Nephron (organoid): ENCODE measurements around the gene MECR.

Experiments
- H3K27ac Mint-ChIP-seq, 3 experiments: 2 replicates each; pipeline ENCODE4 v1.8.0; 2020; ENCODE audit warnings: mixed read lengths in 3 of 3, mild to moderate bottlenecking in 2 of 3, moderate library complexity in 1 of 3
- H3K27me3 Mint-ChIP-seq: 2 replicates; pipeline ENCODE4 v1.8.0; 2021; ENCODE audit warnings: low read depth, mild to moderate bottlenecking, moderate library complexity, mixed read lengths
- H3K36me3 Mint-ChIP-seq: 2 replicates; pipeline ENCODE4 v1.8.0; 2020; ENCODE audit warnings: low read depth, mixed read lengths
- H3K4me1 Mint-ChIP-seq: 2 replicates; pipeline ENCODE4 v1.8.0; 2020; ENCODE audit warnings: mixed read lengths
- H3K4me3 Mint-ChIP-seq, 3 experiments: 2 replicates each; pipeline ENCODE4 v1.8.0; 2020; ENCODE audit warnings: mild to moderate bottlenecking in 3 of 3, mixed read lengths in 3 of 3, moderate library complexity in 2 of 3
- H3K9me3 Mint-ChIP-seq: 2 replicates; pipeline ENCODE4 v1.8.0; 2020; ENCODE audit warnings: mixed read lengths
- CTCF ChIP-seq, 3 experiments: fragments of 200-600 bp; sonication (generic); IDR thresholded peaks; one replicate each; pipeline ENCODE4 v1.5.0; 2021; ENCODE audit warnings: antibody characterized with exemption in 3 of 3; ENCODE audit not compliant: unreplicated experiment in 3 of 3

The MECR gene

DNA sequence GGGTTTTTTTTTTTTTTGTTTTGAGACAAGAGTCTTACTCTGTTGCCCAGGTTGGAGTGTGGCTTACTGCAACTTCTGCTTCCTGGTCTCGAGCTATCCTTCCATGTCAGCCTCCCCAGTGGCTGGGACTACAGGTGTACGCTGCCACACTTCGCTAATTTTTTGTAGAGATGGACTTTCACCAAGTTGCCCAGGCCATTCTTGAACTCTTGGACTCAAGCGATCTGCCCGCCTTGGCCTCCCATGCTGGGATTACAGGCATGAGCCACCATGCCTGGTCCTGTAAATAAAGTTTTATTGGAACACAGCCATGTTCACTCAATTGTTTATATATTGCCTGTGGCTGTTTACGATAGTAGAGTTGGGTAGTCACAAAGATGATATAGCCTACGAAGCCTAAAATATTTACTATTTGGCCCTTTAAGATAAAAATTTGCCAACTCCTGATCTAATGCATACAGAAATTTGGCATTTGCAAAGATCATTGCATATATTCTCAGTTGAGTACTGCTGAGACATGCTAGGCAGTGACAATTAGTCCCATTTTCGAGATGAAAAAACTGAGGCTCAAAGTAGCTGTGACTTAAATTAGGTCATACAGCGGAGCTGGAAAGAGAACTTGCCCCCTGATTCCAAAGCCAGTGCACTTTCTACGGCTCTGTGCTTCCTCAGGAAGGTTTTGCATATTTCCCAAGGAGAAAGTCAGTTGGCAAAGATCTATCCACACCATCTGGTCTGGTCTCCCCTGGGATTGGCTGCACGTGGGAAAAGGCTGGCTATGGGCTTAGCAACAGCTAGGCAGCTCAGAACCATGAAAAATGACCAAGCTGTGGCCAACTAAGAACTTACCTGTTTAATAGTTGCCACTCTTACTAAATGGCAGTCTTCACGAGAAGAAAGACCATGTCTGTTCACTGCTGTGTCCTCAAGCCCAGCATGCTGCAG is 19.4 kb downstream of the MECR start:
- H3K27ac Mint-ChIP-seq, result no peak overlapping the region
- peaks cover 41% of the 10 kb centered on the region for H3K36me3 Mint-ChIP-seq
- no peak for TF ChIP-seq CTCF (IDR thresholded peaks at IDR 0.05; ENCODE audit: unreplicated experiment in 3 of 3)
- no peaks in the 10 kb centered on the region for H3K27me3 Mint-ChIP-seq
- no peak overlapping the region for H3K4me3 Mint-ChIP-seq
- peaks cover 3% of the 10 kb centered on the region for H3K4me1 Mint-ChIP-seq
- H3K9me3 Mint-ChIP-seq, result no peaks in the 10 kb centered on the region

DNA sequence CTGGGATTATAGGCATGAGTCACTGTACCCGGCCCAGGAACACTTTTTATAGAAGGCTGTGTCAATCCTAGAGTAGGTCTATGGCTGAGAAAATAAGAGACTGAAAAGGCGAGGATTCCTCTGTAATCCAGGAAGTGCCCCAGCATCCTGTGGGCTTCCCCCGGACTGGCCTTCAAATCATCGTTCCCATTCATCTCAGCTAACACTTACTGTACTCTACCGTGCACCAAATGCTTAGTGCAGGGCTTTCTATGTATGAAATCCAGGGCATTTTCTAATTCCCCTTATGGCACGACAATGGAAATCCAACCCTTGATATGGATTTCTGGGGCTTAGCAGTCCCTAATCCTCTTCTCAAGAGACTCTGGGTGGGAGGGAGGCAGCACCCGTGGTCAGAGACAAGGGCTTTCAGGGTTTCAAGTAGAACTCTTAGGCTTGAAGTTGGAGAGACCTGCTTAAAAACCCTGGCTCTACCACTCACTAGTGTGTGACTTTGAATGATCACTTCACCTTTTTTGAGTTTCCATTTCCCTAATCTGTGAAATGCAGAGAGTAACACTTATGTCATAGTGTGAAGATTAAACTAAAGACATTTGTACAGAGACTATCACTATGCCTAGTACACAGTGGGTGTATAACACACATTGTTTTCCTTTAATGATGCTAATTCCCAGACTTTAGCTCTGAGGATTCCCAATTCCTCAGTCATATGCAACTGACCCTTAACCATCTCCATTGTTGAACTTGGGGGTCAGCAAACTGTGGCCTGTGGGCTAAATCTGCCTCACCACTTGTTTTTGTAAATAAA is 20.3 kb downstream of the MECR start:
- H3K36me3 Mint-ChIP-seq, result peaks cover 39% of the 10 kb centered on the region
- no peak for TF ChIP-seq CTCF (IDR thresholded peaks at IDR 0.05; ENCODE audit: unreplicated experiment in 3 of 3)
- H3K27ac Mint-ChIP-seq, result no peak overlapping the region

DNA sequence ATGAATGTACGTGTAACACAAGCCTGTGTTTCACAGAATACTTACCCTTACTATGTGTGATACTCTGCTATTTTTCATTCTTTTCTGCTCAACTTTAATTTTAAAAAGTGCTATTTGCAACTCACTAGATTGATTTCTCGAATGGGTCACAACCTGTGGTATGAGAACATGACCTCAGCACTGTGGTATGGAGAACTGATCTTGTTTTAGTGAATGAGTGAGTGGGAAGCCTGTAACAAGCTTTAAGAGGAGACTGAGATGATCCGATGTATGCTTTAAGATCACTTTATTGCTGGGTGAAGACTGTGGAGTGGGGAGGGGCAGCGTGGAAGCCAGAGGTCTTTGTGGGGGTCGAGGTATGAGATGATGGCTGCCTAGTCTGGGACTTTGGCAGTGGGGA is 21.6 kb downstream of the MECR start:
- H3K4me1 Mint-ChIP-seq, result no peaks in the 10 kb centered on the region
- H3K9me3 Mint-ChIP-seq, result no peaks in the 10 kb centered on the region
- no peak overlapping the region for H3K4me3 Mint-ChIP-seq
- TF ChIP-seq CTCF (IDR thresholded peaks at IDR 0.05; ENCODE audit: unreplicated experiment in 3 of 3), result no peak
- H3K27ac Mint-ChIP-seq, result no peak overlapping the region
- H3K27me3 Mint-ChIP-seq, result no peaks in the 10 kb centered on the region
- H3K36me3 Mint-ChIP-seq, result peaks cover 33% of the 10 kb centered on the region

More for the DNA sequence above, 20.3 kb downstream of the MECR start:
- no peaks in the 10 kb centered on the region for H3K9me3 Mint-ChIP-seq
- no peaks in the 10 kb centered on the region for H3K27me3 Mint-ChIP-seq
- H3K4me1 Mint-ChIP-seq, result no peaks in the 10 kb centered on the region
- H3K4me3 Mint-ChIP-seq, result no peak overlapping the region

- H3K27ac Mint-ChIP-seq, result no peak overlapping the region
- no peaks in the 10 kb centered on the region for H3K27me3 Mint-ChIP-seq
- H3K4me1 Mint-ChIP-seq, result no peaks in the 10 kb centered on the region
- no peak overlapping the region for H3K4me3 Mint-ChIP-seq
- H3K9me3 Mint-ChIP-seq, result no peaks in the 10 kb centered on the region
- H3K36me3 Mint-ChIP-seq, result peaks cover 32% of the 10 kb centered on the region
- no peak for TF ChIP-seq CTCF (IDR thresholded peaks at IDR 0.05; ENCODE audit: unreplicated experiment in 3 of 3)
Measured at GRCh38 chr1:29208442-29208841, 22.3 kb downstream of the MECR start.

- no peaks in the 10 kb centered on the region for H3K9me3 Mint-ChIP-seq
- H3K4me3 Mint-ChIP-seq, result no peak overlapping the region
- H3K27me3 Mint-ChIP-seq, result no peaks in the 10 kb centered on the region
- peaks cover 9% of the 10 kb centered on the region for H3K4me1 Mint-ChIP-seq
- H3K36me3 Mint-ChIP-seq, result peaks cover 30% of the 10 kb centered on the region
- peak; percentile 94 to 96 (median 95) for TF ChIP-seq CTCF (IDR thresholded peaks at IDR 0.05; ENCODE audit: unreplicated experiment in 3 of 3)
- peak overlapping the region; percentile 78 to 92 (median 86) for H3K27ac Mint-ChIP-seq
Measured at GRCh38 chr1:29202584-29203340, 28.0 kb downstream of the MECR start.
